Aortic smooth muscle cell (primary cell): ENCODE results near the gene TNFSF15. TPM values are rescaled to one million over a fixed set of nuclear protein-coding genes. Genes with fewer than 3 reads are reported as not detected.

ENCODE experiments used
- total RNA-seq: library from RNA; depleted of rRNA; stranded (reverse); fragments of >200 nt; gene quantifications from 2 replicates; pipeline ENCODE4 v1.2.3, GENCODE V29; 2014

TNFSF15 gene
- total RNA-seq, result 0.19 and 1.3 TPM in 2 replicates

GRCh38 chr9:114805670-114806525, at the start of gene TNFSF15:
Gene TNFSF15 (minus strand): TSS chr9:114806039. CDS start chr9:114806012, 27 bp downstream.

Other genes with a start within 250 kb of the TNFSF15 start
- gene ATP6V1G1, start 218.3 kb downstream of the TNFSF15 start, total RNA-seq, result 138 and 169 TPM in 2 replicates
- gene TMEM268, start 194.7 kb downstream of the TNFSF15 start, total RNA-seq, result 2.5 and 3.3 TPM in 2 replicates
- not detected in 2 replicates for gene TEX53, start 148.2 kb downstream of the TNFSF15 start, total RNA-seq
- gene TEX48, start 123.8 kb downstream of the TNFSF15 start, total RNA-seq, result not detected in 2 replicates
- gene TNFSF8, start 124.6 kb upstream of the TNFSF15 start, total RNA-seq, result not detected in 2 replicates